Stimulated activated naive CD8-positive, alpha-beta T cell treated with anti-CD3 and anti-CD28 coated beads, Interleukin-15, Interleukin-2, amounts not matched to agents 100 ng/mL and 50 ng/mL, for 24 hours (primary cell): ENCODE measurements around the gene ALDH16A1.
"Not testable (repeated sequence)": the region's sequence is repeated elsewhere in the genome, so short reads cannot be mapped to it uniquely, and the experiment has no call there.

Experiments
- H3K27ac Mint-ChIP-seq: one replicate; pipeline ENCODE4 v1.8.0; 2021; ENCODE audit warnings: mild to moderate bottlenecking, mixed read lengths
- H3K27me3 Mint-ChIP-seq: one replicate; pipeline ENCODE4 v1.8.0; 2021; ENCODE audit warnings: mixed read lengths
- H3K36me3 Mint-ChIP-seq: one replicate; pipeline ENCODE4 v1.8.0; 2021; ENCODE audit warnings: low read depth, mixed read lengths
- H3K4me1 Mint-ChIP-seq: one replicate; pipeline ENCODE4 v1.8.0; 2021; ENCODE audit warnings: low read depth, mixed read lengths
- H3K4me3 Mint-ChIP-seq: one replicate; pipeline ENCODE4 v1.8.0; 2021; ENCODE audit warnings: mild to moderate bottlenecking, mixed read lengths
- H3K9me3 Mint-ChIP-seq: one replicate; pipeline ENCODE4 v1.8.0; 2021; ENCODE audit warnings: mixed read lengths

ALDH16A1 gene

DNA sequence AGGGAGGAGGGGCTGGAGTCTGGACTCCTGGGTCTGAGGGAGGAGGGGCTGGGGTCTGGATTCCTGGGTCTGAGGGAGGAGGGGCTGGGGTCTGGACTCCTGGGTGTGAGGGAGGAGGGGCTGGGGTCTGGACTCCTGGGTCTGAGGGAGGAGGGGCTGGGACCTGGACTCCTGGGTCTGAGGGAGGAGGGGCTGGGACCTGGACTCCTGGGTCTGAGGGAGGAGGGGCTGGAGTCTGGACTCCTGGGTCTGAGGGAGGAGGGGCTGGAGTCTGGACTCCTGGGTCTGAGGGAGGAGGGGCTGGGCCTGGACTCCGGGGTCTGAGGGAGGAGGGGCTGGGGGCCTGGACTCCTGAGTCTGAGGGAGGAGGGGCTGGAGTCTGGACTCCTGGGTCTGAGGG lies 8.1 kb downstream of the ALDH16A1 start:
- H3K36me3 Mint-ChIP-seq = peaks cover 15% of the 10 kb centered on the region
- not testable (repeated sequence) for H3K27me3 Mint-ChIP-seq, H3K27ac Mint-ChIP-seq, H3K4me3 Mint-ChIP-seq, H3K9me3 Mint-ChIP-seq, H3K4me1 Mint-ChIP-seq

DNA sequence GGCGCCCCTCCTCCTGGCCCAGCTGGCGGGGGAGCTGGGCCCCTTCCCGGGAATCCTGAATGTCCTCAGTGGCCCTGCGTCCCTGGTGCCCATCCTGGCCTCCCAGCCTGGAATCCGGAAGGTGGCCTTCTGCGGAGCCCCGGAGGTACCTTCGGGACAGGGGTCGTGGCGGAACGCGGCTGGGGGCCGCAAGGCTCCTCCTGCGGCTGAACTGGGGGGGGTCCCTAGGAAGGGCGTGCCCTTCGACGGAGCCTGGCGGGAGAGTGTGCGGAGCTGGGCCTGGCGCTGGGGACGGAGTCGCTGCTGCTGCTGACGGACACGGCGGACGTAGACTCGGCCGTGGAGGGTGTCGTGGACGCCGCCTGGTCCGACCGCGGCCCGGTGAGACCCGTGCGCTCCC lies 8.6 kb downstream of the ALDH16A1 start:
- peaks cover 13% of the 10 kb centered on the region for H3K36me3 Mint-ChIP-seq
- H3K27ac Mint-ChIP-seq = no peak overlapping the region
- no peaks in the 10 kb centered on the region for H3K9me3 Mint-ChIP-seq
- H3K4me3 Mint-ChIP-seq = no peak overlapping the region
- H3K27me3 Mint-ChIP-seq = no peaks in the 10 kb centered on the region
- peaks cover 3% of the 10 kb centered on the region for H3K4me1 Mint-ChIP-seq

DNA sequence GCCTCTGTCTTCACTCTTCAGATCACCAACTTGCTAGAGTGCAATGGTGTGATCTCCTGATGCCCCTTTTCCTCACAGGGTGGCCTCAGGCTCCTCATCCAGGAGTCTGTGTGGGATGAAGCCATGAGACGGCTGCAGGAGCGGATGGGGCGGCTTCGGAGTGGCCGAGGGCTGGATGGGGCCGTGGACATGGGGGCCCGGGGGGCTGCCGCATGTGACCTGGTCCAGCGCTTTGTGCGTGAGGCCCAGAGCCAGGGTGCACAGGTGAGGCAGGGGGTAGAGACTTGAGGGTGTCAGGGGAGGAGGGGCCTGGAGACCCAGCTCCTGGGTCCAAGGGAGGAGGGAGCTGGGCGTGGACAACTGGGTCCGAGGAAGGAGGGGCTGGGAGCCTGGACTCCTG lies 9.5 kb downstream of the ALDH16A1 start:
- Mint-ChIP-seq H3K9me3 (no peaks in the 10 kb centered on the region), H3K4me3 (no peak overlapping the region), H3K27ac (no peak overlapping the region)

DNA sequence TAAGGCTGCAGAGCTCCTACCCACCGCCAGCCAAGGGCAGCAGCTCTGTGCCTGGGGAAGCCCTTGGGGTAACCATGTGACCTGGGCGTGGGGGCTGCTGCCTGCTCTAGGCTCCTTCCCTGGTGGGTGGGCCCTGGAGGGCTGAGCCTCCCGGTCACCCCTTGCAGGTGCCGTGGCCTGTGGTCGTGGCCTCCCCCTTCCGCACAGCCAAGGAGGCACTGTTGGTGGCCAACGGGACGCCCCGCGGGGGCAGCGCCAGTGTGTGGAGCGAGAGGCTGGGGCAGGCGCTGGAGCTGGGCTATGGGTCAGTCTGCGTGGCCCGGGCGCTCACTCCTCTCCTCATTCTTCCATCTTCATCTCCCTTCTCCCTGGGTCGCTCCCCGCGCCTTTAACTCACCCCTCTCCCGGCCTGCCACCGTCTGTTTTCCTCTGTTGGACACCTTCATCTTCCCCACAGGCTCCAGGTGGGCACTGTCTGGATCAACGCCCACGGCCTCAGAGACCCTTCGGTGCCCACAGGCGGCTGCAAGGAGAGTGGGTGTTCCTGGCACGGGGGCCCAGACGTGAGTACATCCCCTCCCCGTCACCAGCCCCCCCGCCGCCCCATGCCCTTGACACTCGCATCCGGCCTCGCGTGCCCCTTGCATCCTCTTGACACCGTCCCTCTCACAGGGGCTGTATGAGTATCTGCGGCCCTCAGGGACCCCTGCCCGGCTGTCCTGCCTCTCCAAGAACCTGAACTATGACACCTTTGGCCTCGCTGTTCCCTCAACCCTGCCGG lies 11.1 kb downstream of the ALDH16A1 start:
- Mint-ChIP-seq H3K27ac (no peak overlapping the region), H3K4me1 (peaks cover 9% of the 10 kb centered on the region), H3K4me3 (no peak overlapping the region), H3K27me3 (no peaks in the 10 kb centered on the region), H3K36me3 (peaks cover 10% of the 10 kb centered on the region), H3K9me3 (no peaks in the 10 kb centered on the region)

More for the DNA sequence above, 9.5 kb downstream of the ALDH16A1 start:
- Mint-ChIP-seq H3K4me1 (no peaks in the 10 kb centered on the region), H3K36me3 (peaks cover 7% of the 10 kb centered on the region), H3K27me3 (no peaks in the 10 kb centered on the region)

DNA sequence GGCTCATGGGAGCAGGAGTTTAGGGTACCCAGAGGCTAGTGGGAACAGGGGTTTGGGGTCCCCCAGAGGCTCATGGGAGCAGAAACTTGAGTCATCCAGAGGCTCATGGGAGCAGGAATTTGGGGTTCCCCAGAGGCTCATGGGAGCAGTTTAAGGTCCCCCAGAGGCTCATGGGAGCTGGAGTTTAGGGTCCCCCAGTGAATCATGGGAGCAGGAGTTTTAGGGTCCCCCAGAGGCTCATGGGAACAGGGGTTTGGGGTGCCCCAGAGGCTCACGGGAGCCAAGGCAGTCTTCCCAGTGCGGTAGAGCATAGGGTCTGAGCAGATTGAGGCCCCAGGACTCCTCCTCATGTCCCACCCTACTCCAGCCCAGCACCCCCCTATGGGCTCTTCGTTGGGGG lies 12.3 kb downstream of the ALDH16A1 start:
- Mint-ChIP-seq H3K4me3 (no peak overlapping the region), H3K4me1 (peaks cover 20% of the 10 kb centered on the region), H3K27ac (no peak overlapping the region), H3K27me3 (no peaks in the 10 kb centered on the region), H3K36me3 (peaks cover 10% of the 10 kb centered on the region), H3K9me3 (no peaks in the 10 kb centered on the region)

DNA sequence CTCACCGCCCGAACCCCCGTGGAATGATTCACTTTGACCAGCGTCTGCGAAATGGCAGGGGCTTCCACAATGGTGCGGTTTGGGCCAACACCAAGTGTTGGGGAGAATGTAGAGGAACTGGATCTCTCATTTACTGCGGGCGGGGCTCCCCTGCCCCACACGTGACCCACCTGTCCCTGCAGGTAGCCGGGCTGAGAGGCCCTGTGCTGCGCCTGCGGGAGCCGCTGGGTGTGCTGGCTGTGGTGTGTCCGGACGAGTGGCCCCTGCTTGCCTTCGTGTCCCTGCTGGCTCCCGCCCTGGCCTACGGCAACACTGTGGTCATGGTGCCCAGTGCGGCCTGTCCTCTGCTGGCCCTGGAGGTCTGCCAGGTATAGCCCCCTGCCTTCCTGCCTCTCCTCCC lies 15.2 kb downstream of the ALDH16A1 start:
- Mint-ChIP-seq H3K27me3 (no peaks in the 10 kb centered on the region), H3K9me3 (no peaks in the 10 kb centered on the region), H3K27ac (no peak overlapping the region), H3K4me3 (no peak overlapping the region), H3K36me3 (peaks cover 10% of the 10 kb centered on the region), H3K4me1 (peaks cover 45% of the 10 kb centered on the region)

DNA sequence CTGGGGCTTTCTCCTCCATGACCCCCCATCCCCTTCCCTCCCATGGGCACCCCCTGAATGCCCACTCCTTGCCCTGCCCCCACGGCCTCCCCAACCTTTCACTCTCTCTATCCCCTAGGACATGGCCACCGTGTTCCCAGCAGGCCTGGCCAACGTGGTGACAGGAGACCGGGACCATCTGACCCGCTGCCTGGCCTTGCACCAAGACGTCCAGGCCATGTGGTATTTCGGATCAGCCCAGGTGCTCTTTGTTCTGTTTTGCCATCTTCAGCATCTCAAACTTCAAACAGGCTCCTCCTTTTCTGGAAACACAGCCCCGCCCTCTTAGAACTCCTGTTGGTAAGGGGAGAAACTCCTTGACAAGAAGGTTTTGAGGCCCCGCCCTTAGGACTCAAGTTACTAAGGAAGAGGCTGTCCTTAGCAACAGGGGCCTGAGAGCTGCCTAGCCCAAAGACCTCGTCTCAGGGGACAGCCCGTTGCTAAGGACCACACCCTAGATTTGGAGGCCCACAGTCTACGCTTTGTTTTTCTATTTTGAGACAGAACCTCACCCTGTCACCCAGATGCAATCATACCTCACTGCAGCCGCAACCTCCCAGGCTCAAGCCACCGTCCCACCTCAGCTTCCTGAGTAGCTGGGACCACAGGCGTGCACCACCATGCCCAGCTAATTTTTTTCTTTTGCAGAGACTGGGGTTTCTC lies 15.9 kb downstream of the ALDH16A1 start:
- Mint-ChIP-seq H3K27me3 (no peaks in the 10 kb centered on the region), H3K27ac (peak overlapping the region; percentile 93), H3K4me1 (peaks cover 52% of the 10 kb centered on the region), H3K9me3 (no peaks in the 10 kb centered on the region), H3K36me3 (peaks cover 10% of the 10 kb centered on the region), H3K4me3 (peak overlapping the region; percentile 60)

DNA sequence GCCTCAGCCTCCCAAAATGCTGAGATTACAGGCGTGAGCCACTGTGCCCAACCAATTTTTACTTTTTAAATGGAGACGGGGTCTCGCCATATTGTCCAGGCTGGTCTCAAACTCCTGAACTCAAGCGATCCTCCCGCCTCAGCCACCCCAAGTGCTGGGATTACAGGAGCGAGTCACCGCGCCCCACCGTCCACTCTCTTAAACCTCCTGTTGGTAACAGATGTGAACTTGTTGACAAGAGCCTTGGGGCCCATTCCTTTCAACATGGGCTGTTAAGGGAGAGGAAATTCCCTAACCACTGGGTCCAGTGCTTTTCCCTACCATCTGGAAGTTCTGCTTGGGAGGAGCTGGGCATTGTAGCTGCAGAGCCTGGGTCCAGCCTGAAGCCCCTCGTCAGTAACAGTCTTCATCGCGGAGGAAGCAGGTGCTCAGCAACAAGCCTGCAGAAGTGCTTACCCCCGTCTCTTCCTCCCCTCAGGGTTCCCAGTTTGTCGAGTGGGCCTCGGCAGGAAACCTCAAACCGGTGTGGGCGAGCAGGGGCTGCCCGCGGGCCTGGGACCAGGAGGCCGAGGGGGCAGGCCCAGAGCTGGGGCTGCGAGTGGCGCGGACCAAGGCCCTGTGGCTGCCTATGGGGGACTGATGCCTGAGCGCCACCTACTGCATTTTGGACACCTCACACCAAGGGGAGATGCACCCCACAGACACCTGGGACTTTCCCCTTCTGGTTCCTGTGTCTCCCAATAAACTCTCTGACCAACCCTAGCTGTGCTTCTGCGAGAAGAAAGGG lies 17.0 kb downstream of the ALDH16A1 start:
- peak overlapping the region; percentile 41 for H3K4me3 Mint-ChIP-seq
- peaks cover 5% of the 10 kb centered on the region for H3K36me3 Mint-ChIP-seq
- H3K9me3 Mint-ChIP-seq = no peaks in the 10 kb centered on the region
- H3K27ac Mint-ChIP-seq = peak overlapping the region; percentile 74
- no peaks in the 10 kb centered on the region for H3K27me3 Mint-ChIP-seq
- peaks cover 57% of the 10 kb centered on the region for H3K4me1 Mint-ChIP-seq

DNA sequence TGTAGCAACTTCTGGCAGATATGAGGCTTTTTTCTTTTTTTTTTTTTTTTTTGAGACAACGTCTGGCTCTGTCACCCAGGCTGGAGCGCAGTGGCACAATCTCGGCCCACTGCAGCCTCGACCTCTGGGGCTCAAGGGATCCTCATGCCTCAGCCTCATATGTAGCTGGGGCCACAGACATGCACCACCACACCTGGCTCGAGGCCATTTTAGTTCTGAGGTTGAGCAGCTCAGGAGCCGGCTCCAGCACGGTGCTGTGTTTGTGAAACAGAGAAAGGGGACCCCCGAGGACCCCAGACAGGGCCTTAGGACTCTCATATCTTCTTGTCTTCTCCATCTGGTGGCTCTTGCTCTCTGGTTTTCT lies 17.6 kb downstream of the ALDH16A1 start:
- H3K4me3 Mint-ChIP-seq = peak overlapping the region; percentile 41
- H3K9me3 Mint-ChIP-seq = no peaks in the 10 kb centered on the region
- peaks cover 3% of the 10 kb centered on the region for H3K36me3 Mint-ChIP-seq
- H3K4me1 Mint-ChIP-seq = peaks cover 62% of the 10 kb centered on the region
- no peaks in the 10 kb centered on the region for H3K27me3 Mint-ChIP-seq
- H3K27ac Mint-ChIP-seq = peak overlapping the region; percentile 74

DNA sequence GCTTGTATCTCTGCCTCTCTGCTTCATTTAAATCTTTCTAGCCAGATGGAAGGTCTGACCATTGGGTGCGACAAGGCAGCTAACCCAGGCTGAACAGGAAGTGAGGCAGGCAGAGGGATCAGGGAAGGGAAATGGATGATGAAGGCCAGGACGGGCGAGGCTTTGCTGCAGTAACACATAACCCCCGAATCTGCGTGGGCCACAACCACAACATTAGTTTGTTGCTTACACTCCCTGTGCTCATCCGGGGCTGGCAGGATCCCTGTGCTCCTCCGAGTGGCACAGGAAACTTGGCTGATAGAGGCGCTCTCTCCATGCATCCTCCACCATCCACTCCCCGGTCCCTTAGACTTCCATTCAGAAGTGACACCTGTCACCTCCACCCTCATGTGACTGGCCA lies 19.9 kb downstream of the ALDH16A1 start:
- Mint-ChIP-seq H3K9me3 (no peaks in the 10 kb centered on the region), H3K27ac (peak overlapping the region; percentile 85), H3K27me3 (no peaks in the 10 kb centered on the region), H3K4me1 (peaks cover 77% of the 10 kb centered on the region), H3K36me3 (peaks cover 8% of the 10 kb centered on the region), H3K4me3 (peak overlapping the region; percentile 86)

DNA sequence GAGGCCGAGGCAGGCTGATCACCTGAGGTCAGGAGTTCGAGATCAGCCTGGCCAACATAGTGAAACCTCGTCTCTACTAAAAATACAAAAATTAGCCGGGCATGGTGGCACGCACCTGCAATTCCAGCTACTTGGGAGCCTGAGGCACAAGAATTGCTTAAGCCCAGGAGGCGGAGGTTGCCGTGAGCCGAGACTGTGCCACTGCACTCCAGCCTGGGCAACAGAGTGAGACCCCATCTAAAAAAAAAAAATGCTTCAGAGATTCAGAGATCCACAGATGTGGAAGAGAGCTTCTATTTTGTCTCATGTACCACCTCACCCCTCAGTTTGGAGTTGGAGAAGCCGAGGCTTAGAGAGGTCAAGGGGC lies 20.5 kb downstream of the ALDH16A1 start:
- H3K36me3 Mint-ChIP-seq, H3K27me3 Mint-ChIP-seq, H3K9me3 Mint-ChIP-seq: not testable (repeated sequence)
- Mint-ChIP-seq H3K4me1 (peaks cover 74% of the 10 kb centered on the region), H3K27ac (peak overlapping the region; percentile 85), H3K4me3 (peak overlapping the region; percentile 86)

DNA sequence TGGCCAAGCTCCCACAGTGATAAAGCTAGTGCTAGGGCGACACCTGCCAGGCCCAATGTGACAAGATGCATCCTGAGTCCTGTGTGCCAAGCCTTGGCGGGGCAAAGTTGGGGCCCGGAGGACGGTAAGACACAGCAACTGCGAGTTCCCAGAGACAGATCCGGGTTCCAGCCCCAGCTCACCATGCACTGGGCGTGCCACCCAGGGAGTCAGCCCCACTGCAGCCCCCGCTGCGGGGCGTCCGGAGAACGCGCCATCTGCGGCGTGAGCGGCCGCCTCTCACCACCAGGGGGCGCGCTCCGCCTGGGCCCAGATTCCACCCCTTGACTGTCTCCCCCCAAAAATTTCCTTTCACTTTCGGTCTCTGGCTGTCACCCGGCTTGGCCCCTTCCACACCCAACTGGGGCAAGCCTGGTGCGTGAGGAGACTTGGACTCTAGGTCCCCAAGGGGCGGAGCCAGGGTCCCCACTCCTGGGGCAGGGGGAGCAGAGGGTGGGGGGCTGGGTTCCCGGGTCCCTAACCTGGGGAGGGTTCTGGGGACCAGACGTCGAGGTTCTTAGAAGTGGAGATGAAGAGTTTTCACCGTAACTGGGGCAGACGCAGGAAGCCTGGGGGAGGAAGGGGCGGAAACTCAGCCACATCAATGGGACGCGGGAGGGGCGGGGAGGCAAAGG lies 21.0 kb downstream of the ALDH16A1 start, which contains the start of gene FLT3LG:
Gene FLT3LG, plus strand, starts transcription at position 348 of the 674 bp plus-strand sequence. CDS start 425 bp downstream, outside the sequence.
- H3K36me3 Mint-ChIP-seq = peaks cover 7% of the 10 kb centered on the region

DNA sequence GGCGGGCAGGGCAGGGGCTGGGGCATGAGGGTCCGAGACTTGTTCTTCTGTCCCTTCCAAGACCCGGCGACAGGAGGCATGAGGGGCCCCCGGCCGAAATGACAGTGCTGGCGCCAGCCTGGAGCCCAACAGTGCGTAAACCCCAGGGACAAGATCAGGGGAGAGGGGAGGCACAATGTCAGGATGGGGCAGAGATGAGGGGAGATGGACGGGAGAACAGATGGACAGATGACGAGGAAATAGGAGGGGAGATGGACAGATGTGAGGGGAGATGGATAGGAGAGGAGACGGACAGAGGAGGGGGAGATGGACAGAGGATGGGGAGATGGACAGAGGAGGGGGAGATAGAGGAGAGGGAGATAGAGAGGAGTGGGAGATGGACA lies 21.5 kb downstream of the ALDH16A1 start:
- H3K4me3 Mint-ChIP-seq = peak overlapping the region; percentile 86
- H3K36me3 Mint-ChIP-seq = peaks cover 8% of the 10 kb centered on the region
- H3K27ac Mint-ChIP-seq = peak overlapping the region; percentile 89
- H3K4me1 Mint-ChIP-seq = peaks cover 69% of the 10 kb centered on the region
- H3K9me3 Mint-ChIP-seq = no peaks in the 10 kb centered on the region
- H3K27me3 Mint-ChIP-seq = no peaks in the 10 kb centered on the region

More for the DNA sequence above, 21.0 kb downstream of the ALDH16A1 start, which contains the start of gene FLT3LG:
- H3K27ac Mint-ChIP-seq = peak within 1 kb of the TSS; percentile 89
- no peaks in the 10 kb centered on the region for H3K27me3 Mint-ChIP-seq
- H3K4me3 Mint-ChIP-seq = peak within 1 kb of the TSS; percentile 86
- H3K4me1 Mint-ChIP-seq = peaks cover 72% of the 10 kb centered on the region
- H3K9me3 Mint-ChIP-seq = no peaks in the 10 kb centered on the region

DNA sequence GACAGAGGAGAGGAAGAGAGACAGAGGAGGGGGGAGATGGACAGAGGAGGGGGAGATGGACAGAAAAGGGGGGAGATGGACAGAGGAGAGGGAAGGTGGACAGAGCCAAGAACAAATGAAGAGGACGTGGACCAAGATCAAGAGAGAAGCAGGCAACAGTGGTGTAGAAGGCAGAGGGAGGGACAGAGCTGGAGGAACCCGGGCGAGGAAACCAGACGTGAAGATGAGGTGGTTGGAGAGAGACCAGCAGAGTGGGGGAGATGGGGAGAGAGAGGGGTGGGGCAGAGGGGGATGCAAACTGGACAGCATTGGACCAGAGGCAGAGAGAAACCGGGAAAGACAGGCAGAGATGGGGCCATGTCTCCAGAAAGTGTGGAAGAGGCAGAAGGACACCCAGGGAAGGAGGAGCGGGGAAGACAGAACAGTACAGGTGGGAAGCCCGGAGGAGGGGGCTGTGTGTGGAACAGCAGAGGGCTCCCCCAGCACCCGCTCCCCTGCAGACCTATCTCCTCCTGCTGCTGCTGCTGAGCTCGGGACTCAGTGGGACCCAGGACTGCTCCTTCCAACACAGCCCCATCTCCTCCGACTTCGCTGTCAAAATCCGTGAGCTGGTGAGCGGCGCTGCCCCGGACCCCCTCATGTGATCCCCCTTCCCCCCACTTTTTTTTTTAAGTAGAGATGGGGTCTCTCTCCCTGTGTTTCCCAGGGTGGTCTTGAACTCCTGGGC lies 22.3 kb downstream of the ALDH16A1 start:
- no peaks in the 10 kb centered on the region for H3K9me3 Mint-ChIP-seq

More for the DNA sequence above, 22.3 kb downstream of the ALDH16A1 start:
- Mint-ChIP-seq H3K4me3 (peak overlapping the region; percentile 86), H3K36me3 (peaks cover 13% of the 10 kb centered on the region), H3K27ac (peak overlapping the region; percentile 89), H3K27me3 (no peaks in the 10 kb centered on the region), H3K4me1 (peaks cover 61% of the 10 kb centered on the region)
